Ishikawa (cell line): ENCODE data around the gene COL25A1.

ENCODE experiments used
- CEBPB ChIP-seq: IDR thresholded peaks from 2 replicates; pipeline ENCODE4 v1.6.1; 2012
- NFIC ChIP-seq: IDR thresholded peaks from 2 replicates; pipeline ENCODE4 v1.6.1; 2012
- RAD21 ChIP-seq: IDR thresholded peaks from 2 replicates; pipeline ENCODE4 v1.6.1; 2012; ENCODE audit warnings: low read depth
- REST ChIP-seq: IDR thresholded peaks from 2 replicates; pipeline ENCODE4 v1.6.1; 2012; ENCODE audit warnings: low read depth, mild to moderate bottlenecking
- TCF12 ChIP-seq: IDR thresholded peaks from 2 replicates; pipeline ENCODE4 v1.6.1; 2012; ENCODE audit warnings: low read depth

- TF ChIP-seq CEBPB = no peak
- TF ChIP-seq REST = no peak
- no peak for TF ChIP-seq TCF12
- no peak for TF ChIP-seq NFIC
- no peak for TF ChIP-seq RAD21
Measured at GRCh38 chr4:108888769-108889168, 413.7 kb downstream of the COL25A1 start.
